Chondrocyte (in vitro differentiated cells): ENCODE data around the gene CRIM1. TPM values are rescaled to one million over a fixed set of nuclear protein-coding genes. Genes with fewer than 3 reads are reported as not detected.
A peak's percentile ranks its signal among the peaks of the same experiment; 100 is the strongest.

Source experiments
- DNase-seq: peaks from one replicate; pipeline ENCODE4 v3.0.0; 2021; ENCODE audit warnings: mixed read lengths, low spot score
- H3K27ac Mint-ChIP-seq: one replicate; pipeline ENCODE4 v1.8.0; 2021; ENCODE audit warnings: mild to moderate bottlenecking, moderate library complexity, mixed read lengths; ENCODE audit not compliant: unreplicated experiment
- H3K27me3 Mint-ChIP-seq: 2 replicates; pipeline ENCODE4 v1.8.0; 2021; ENCODE audit warnings: low read depth, mixed read lengths
- H3K36me3 Mint-ChIP-seq: 2 replicates; pipeline ENCODE4 v1.8.0; 2021; ENCODE audit warnings: low read depth, mixed read lengths
- H3K4me1 Mint-ChIP-seq: 2 replicates; pipeline ENCODE4 v1.8.0; 2021; ENCODE audit warnings: low read depth, mild to moderate bottlenecking, mixed read lengths
- H3K4me3 Mint-ChIP-seq: one replicate; pipeline ENCODE4 v1.8.0; 2021; ENCODE audit warnings: mild to moderate bottlenecking, moderate library complexity, mixed read lengths; ENCODE audit not compliant: unreplicated experiment
- H3K9me3 Mint-ChIP-seq: 2 replicates; pipeline ENCODE4 v1.8.0; 2021; ENCODE audit warnings: low read depth, mixed read lengths
- CTCF ChIP-seq: fragments of 200-600 bp; sonication (generic); IDR thresholded peaks from 2 replicates; pipeline ENCODE4 v1.5.0; 2021; ENCODE audit warnings: antibody characterized with exemption, mild to moderate bottlenecking, moderate library complexity
- total RNA-seq: library from RNA; stranded (reverse); gene quantifications from 3 replicates; pipeline ENCODE4 v1.2.1, GENCODE V29; 2021

CRIM1 gene
- total RNA-seq, 1 donor from 2014 or later: 194 TPM

- Mint-ChIP-seq H3K27me3 (no peaks in the 10 kb centered on the region), H3K4me1 (peaks cover 36% of the 10 kb centered on the region), H3K27ac (peak overlapping the region; percentile 55), H3K36me3 (peaks cover 16% of the 10 kb centered on the region), H3K9me3 (no peaks in the 10 kb centered on the region), H3K4me3 (no peak overlapping the region)
- no peak for DNase-seq
- TF ChIP-seq CTCF: no peak
These were observed 199.0 kb downstream of the CRIM1 start for GRCh38 chr2:36554531-36554930.

- H3K4me1 Mint-ChIP-seq: peaks cover 38% of the 10 kb centered on the region
These were observed 200.2 kb downstream of the CRIM1 start for GRCh38 chr2:36555789-36556188.

GRCh38 chr2:36556842-36557241 lies 201.3 kb downstream of the CRIM1 start:
- H3K27ac Mint-ChIP-seq: peak overlapping the region; percentile 80
- TF ChIP-seq CTCF: no peak
- H3K27me3 Mint-ChIP-seq: no peaks in the 10 kb centered on the region
- H3K4me1 Mint-ChIP-seq: peaks cover 47% of the 10 kb centered on the region
- no peak for DNase-seq
- H3K36me3 Mint-ChIP-seq: peaks cover 13% of the 10 kb centered on the region
- no peak overlapping the region for H3K4me3 Mint-ChIP-seq
- H3K9me3 Mint-ChIP-seq: no peaks in the 10 kb centered on the region

More at GRCh38 chr2:36555789-36556188, 200.2 kb downstream of the CRIM1 start:
- H3K27ac Mint-ChIP-seq: peak overlapping the region; percentile 78
- TF ChIP-seq CTCF: no peak
- H3K36me3 Mint-ChIP-seq: peaks cover 15% of the 10 kb centered on the region
- DNase-seq: no peak
- no peaks in the 10 kb centered on the region for H3K9me3 Mint-ChIP-seq
- no peak overlapping the region for H3K4me3 Mint-ChIP-seq
- H3K27me3 Mint-ChIP-seq: no peaks in the 10 kb centered on the region

GRCh38 chr2:36559221-36559942 lies 203.8 kb downstream of the CRIM1 start:
- no peak overlapping the region for H3K4me3 Mint-ChIP-seq
- no peaks in the 10 kb centered on the region for H3K9me3 Mint-ChIP-seq

GRCh38 chr2:36560726-36561125 lies 205.1 kb downstream of the CRIM1 start:
- peaks cover 70% of the 10 kb centered on the region for H3K4me1 Mint-ChIP-seq
- TF ChIP-seq CTCF: no peak
- no peak for DNase-seq
- no peaks in the 10 kb centered on the region for H3K9me3 Mint-ChIP-seq
- no peak overlapping the region for H3K4me3 Mint-ChIP-seq
- H3K27me3 Mint-ChIP-seq: no peaks in the 10 kb centered on the region
- H3K27ac Mint-ChIP-seq: peak overlapping the region; percentile 67
- H3K36me3 Mint-ChIP-seq: peaks cover 9% of the 10 kb centered on the region

More at GRCh38 chr2:36559221-36559942, 203.8 kb downstream of the CRIM1 start:
- Mint-ChIP-seq H3K27ac (no peak overlapping the region), H3K27me3 (no peaks in the 10 kb centered on the region), H3K4me1 (peaks cover 69% of the 10 kb centered on the region), H3K36me3 (peaks cover 9% of the 10 kb centered on the region)
- TF ChIP-seq CTCF: no peak
- no peak for DNase-seq
